HG03280 (cell line): ENCODE measurements around the gene HMGB4.

Source experiments
- ATAC-seq: cut with Tn5 transposase; IDR thresholded peaks from one replicate; pipeline ENCODE4 v1.9.1; 2021; ENCODE audit warnings: mild to moderate bottlenecking, moderate library complexity; ENCODE audit not compliant: unreplicated experiment

Gene HMGB4

DNA sequence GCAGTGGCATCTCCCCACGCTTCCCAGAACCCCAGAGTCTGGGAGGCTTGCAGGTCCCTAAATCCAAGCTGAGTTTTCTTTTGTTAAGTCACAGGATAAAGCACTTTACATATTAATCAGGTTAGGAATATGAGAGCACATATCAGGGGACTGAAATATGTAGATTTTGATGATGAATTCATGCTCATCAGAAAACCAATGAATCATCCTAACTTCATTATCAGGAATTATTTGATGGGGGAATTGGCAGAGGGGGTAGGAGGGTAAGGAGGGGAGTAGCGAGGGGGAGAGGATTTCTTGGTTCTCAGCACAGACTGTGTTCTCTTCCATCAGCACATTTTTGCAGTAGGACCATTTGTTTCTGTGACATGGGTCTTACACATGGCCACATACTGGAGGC, 32.1 kb downstream of the HMGB4 start:
- no peak for ATAC-seq

DNA sequence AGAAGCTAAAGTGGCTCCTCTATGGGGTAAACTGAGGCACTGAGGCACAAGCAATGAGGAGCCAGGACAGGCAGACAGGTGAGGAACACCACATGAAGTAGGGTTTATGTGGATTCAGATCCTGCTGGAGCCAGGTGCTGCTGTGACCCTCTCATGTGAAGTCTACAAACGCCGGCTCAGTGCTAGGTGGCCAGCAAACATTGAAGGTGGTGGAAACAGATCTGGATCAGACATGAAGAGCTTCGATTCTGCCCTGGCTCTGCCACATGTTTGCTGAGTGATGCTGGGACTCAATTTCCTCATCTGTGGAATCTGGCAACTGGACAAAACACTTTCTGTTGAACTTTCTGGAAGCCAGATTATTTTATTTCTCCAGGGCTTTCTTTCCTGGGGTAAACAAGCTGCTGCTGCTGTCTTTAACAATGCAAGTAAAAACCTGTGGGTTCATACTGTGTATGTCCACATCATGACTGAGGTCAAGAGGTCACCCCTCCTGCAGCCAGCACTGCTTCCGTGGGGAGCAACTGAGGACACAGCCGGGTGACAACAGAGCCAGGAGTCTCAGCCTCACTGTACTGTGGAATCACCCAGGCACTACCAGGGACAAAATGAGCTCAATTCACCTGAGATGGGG, 33.3 kb downstream of the HMGB4 start:
- no peak for ATAC-seq

DNA sequence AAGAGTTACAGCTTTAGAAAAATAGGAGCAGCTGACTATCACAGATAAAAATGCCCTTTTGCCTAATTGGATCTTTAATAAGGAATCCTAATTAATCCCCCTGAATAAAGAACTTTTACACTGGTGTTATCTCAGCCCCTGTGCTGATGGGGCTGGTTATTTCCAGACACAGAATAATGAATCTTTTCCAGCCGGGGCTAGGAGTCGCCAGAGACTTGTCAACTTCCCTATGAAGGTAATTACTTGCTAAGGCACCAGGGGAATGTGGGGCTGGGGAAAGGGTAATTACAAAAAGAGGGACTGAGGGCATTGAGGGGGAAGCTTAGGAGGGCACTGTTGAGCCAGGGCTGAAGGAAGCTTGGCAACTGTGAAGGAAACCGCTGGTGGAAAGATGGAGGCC, 34.5 kb downstream of the HMGB4 start:
- ATAC-seq = no peak

DNA sequence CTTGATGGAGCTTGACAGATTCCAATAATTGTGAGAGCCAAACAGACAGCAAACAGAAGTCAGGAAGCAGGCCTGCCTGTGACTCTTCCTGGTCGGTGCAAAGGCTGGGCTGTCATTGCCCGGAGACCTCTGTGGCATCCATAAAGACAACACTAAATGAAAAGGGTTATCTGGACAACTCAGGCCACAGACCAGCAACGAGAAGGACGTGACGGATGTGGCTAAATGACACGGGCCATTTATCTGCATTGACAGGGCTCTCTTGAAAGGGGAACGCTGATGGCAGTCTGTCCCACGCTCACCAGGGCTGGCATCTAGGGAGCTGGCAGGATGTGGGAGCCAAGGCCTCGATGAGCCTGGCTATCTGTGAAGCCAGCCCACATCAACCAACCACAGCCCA, 35.0 kb downstream of the HMGB4 start:
- ATAC-seq = no peak

DNA sequence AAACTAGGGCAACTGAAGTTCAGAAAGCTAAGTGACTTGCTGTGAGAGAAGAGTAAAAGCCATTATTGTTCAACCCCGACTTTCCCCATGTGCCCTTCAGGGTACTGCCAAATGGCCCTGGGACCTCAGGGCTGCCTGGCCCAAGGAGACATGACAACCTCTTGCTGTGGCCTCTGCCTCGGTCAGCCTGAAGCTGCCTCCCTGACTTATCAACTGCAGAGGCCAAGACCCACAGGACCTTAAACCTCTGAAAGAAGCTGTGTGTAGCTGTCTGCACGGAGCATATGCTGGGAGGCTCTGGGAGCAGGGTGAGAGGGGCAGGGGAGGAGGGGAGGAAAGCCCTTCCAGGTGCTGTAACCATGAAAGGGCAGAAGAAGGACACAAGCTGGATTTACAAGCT, 35.9 kb downstream of the HMGB4 start:
- no peak for ATAC-seq

GRCh38 chr1:33902486-33903209, 38.8 kb downstream of the HMGB4 start:
- peak; percentile 76 for ATAC-seq

- ATAC-seq = peak; percentile 46
Measured at GRCh38 chr1:33903210-33903589, 39.3 kb downstream of the HMGB4 start.

GRCh38 chr1:33905241-33905640, 41.4 kb downstream of the HMGB4 start:
- no peak for ATAC-seq

DNA sequence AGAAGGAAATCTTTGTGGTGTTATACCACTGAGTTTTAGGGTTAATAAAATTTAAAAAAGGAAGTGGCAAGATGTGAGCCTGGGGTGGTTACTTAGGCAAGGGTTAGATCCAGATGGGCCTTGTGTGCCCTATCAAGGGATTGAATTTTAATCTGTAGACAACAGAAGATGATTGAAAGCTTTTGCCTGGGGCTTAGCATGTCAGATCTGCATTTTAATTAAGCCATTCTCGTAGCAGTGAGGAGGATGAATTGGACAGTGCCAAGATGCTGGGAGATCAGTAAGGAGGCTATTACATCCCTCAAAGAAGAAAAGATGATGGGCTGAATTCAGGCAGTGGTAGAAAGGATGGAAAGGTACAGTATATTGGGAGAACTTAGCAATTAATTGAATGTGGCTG, 42.3 kb downstream of the HMGB4 start:
- no peak for ATAC-seq

GRCh38 chr1:33908324-33908956, 44.6 kb downstream of the HMGB4 start:
- ATAC-seq = no peak
